GM21515 (cell line): Measurements from ENCODE around the gene WDR77.

ENCODE experiments used
- ATAC-seq: cut with Tn5 transposase; IDR thresholded peaks from one replicate; pipeline ENCODE4 v1.9.1; 2021; ENCODE audit not compliant: unreplicated experiment

The WDR77 gene

DNA sequence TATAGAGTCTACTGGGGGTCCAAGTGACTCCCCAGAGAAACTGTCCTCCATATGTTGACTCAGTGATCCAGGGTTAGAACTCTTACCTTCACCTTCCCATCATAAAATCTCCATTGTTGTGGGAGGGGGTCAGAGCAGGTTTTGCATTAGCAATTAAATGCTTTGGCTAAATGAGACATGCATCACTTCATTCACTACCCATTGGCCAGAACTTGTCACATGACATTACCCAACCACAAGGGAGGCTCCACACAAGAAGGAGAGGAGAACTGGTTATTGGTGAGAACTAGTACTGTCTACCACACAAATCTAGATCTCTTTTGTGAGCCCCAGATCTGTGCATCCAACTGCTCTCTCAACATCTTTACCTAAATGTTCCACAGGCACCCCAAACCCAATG is 20.5 kb upstream of the WDR77 start:
- ATAC-seq: no peak

DNA sequence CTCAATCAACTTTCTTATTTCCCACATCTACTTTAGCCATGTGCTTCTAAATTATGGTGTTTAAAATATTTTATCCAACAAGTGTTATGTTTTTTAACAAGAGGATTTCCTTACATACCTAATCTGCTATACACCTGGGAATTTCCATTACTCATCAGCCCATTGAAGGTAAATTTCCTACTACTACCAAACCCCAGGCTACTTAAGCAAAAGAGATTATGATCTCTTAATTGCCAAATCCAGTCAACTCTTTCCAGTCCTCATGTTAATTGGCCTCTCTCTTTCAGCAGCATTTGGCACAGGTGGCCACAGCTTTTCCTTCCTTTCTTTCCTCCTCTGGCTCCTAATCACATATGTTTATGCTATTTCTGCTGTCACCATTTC is 19.7 kb upstream of the WDR77 start:
- no peak for ATAC-seq

DNA sequence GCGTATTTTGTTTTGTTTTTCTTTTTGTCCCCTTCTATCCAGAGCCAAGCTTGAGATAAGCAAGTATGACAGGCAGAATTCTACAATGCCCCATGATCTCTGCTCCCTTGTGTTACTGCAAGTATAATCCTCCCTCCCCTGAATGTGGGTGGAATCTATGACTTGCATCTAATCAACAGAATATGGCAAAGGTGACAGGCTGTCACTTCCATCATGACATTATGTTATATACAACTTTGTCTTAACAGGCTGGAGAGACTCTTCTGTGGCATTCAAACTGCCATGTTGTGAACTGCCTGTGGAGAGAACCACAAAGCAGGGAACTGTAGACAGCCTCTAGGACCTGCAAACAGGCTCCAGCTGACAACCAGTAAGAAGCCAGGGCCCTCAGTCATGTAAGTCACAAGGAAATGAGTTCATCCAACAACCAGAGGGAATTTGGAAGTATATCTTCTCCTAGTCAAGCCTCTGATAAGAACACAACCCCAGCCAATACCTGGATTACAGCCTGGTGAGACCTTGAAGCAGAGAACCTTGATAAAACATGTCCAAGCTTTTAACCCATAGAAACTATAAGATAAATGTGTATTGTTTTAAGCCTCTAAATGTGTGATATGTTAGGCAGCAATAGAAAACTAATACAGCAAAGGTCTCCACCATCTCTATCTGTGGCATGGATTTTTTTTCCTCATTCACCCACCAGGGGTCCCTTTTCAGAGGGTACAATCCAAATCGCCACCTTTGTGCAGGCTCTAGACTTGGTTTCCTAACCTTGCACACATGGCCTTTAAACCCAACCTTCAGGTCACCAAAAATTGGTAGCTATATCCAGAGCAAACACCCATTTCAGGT is 19.0 kb upstream of the WDR77 start:
- ATAC-seq: no peak

DNA sequence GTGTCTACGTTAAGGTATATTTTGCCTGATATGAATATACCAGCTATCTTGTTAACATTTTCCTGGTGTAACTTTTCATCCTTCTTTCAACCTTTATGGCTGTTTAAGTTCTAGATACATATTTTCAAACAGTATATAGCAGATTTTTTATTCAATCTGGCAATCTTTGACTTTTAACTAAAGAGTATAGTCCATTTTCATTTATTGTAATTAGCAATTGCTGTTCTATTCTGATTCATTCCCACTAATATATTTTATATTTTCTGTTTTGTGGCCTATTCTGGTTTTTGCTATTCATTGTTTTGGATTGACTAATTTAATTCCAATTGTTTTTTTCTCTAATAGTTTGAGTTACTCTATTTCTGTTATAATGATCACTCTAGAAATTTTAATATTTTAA is 17.4 kb upstream of the WDR77 start:
- no peak for ATAC-seq

DNA sequence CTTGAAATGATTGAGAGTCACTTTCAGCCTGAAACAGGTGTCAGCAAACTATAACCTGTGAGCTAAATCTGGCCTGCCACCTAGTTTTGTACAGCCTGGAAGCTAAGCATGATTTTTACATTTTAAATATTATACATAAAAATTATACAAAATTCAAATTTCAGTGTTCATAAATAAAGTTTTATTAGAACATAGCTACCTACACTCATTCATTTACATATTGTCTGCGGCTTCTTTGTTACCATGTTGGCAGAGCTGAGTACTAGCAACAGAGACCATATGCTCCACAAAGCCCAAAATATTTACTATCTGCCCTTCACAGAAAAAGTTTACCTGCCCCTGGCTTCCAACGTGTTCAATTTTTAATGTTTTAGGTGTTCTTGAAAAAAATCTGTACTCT is 16.7 kb upstream of the WDR77 start:
- no peak for ATAC-seq

DNA sequence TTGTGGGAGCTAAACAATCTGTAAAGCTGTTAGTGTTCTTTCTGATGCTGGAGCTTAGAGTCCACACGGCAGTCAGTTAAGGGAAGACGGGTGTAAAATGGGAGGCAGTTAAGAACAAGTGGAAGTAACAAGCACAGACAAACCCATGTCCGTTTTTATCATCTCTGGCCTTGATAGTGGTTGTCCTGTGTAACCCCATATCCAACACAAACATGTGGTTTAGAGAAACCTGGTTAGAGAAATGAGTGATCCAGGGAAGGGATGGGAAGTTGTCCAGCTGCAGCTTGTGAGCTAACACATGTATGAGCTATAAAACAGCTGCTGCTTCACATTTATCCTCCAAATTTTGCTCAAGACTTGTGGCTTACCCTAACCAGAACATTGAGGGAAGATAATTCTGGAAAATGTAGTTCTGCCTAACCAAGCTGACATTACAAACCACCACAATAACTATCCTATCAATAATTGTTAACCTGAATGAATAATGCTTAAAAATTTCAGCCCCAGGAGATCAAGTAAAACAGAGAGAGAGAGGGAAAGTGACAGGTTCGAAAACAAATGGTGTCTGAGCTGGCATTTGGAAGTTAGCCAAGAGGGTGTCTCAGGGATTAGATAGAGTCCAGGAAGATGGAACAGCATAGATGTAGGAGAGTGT is 14.1 kb upstream of the WDR77 start:
- no peak for ATAC-seq

DNA sequence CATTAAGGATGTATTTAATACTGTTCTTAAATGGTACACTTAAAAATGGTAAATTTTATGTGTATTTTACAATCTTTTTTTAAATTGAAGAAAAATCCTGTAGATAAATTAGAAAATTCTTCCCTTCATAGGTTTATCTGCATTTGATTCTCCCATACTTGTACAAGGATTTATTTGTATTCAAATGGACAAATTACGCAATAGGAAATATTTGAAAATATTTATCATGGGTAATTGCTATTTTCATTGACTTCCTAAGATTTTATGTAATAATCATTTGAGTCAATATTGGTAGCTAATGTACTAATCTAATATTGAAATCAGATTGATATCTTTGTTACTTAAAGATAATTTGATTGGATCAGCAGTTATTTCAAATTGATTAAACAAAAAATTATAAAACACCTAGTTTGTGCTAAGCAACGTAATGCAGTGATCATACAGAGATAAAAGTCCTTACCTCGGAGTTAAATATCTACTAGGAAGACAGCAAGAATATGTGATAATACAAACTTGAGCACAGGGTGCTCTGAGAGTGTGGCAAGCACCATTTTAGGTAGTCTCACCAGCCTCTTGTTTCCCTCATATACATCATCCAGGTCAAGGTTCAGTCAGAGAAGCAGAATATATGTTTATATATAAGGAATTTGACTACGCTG is 13.4 kb upstream of the WDR77 start:
- no peak for ATAC-seq

DNA sequence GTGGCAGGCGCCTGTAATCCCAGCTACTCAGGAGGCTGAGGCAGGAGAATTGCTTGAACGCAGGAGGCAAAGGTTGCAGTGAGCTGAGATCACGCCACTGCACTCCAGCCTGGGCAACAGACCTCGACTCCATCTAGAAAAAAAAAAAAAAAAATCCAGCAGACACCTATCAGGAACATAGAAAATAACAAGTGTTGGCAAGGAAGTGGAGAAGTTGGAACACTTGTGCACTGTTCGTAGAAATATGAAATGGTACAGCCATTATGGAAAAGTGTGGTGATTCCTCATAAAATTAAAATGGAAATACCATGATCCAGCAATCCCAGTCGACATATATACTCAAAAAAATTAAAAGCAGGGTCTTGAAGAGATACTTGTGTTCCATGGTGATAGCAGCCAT is 12.7 kb upstream of the WDR77 start:
- no peak for ATAC-seq

DNA sequence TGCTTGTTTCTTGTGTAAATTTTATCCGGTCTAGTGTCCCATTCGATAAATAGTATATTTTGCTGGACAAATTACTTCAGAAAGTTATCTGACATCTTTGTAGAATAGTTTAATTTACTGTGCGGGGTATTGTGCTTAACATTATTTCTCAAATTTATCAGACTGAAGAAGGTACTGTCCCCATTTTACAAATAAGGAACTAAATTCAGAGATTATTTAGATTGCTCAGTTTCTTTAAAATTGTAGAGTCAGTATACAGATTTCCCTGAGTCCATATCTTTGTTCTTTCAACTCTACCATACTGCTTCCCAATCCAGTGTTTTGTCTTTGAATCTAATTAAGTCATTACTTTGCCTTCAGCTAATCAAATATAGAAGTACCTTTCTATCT is 6.6 kb upstream of the WDR77 start:
- ATAC-seq: no peak

DNA sequence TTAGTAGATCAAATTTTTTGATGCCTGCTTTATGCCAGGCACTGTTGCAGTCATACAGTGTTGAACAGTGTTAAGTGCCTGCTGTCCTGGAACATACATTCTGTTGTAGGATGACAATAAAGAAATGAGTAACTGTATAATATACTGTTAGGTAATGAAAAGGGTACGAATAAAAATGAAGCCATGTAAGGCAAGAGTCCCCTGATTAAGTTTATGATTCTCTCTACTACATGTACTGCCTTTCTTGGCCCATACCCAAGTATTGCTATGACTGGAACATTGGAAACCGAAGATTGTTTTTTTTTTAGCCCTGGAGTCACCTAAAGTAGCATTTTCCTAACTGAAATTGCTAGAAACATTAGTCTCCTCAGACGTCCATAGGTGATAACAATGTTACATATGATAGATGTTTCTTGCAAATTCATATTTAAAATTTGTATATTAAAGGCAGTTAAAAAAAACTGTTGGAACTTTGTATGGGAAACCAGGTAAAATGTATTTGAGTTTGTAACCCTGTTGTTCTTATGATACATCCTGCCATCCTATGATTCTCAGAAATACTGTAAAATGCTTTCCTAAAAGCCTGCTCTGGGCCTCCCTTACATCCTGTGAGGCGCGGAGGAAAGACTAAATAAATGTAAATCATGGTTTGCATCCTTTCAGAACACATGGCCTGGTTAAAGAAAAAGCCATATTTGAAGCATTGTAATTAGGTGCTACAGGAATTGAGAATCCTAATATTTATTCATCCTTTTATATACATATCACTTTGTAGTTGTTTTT is 6.0 kb upstream of the WDR77 start:
- ATAC-seq: no peak

DNA sequence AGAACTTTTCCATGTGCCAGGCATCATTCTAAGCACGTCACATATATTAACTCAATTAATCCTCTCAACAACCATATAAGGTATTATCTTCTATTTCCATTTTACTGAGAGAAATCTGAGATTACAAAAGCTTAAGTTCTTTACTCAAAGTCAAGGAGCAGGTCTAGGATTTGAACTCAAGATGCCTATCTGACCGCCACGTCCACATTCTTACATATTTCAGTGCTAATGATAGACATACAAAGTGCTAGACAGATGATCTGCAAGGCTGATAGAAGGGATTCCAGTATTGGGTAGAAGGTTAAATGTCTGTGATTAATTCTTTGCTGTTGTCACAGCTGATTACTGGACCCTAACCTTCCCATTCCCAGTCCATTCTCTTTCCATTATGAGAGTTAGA is 4.7 kb upstream of the WDR77 start:
- ATAC-seq: no peak

DNA sequence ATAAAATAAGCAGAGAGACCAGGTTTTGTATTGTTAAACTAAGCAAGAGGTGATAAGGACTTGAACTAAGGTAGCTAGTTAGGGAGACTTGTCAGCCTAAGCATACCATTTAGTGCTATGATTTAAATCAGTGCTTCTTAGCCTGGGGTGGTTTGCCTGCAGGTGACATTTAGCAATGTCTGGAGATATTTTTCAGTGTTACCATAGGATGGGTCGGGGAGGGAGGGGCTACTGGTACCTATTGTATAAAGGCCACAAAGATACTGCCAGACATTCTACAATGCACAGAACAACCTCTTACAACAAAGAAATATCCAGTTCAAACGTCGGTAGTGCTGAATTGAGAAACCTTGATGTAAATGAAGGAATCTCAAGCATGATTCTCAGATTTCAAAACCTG is 3.5 kb upstream of the WDR77 start:
- ATAC-seq: no peak

DNA sequence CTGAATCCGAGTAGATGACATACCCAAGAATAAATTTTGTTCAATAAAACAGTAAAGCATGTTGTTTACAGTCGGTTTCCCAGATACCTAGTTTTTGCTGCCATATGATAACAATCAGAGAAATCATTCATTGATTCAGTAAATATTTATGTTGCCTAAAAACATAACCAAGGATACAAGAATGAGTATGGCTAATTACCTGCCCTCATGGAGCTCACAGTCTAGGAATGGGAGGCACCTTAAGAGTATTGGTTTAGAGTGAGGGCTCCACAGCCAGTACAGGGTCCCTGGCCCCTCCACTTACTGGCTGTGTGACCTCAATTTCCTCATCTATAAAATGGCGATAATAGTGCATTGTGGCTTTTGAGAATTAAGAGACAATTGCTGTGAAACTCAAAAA is 1.1 kb upstream of the WDR77 start:
- ATAC-seq: no peak

DNA sequence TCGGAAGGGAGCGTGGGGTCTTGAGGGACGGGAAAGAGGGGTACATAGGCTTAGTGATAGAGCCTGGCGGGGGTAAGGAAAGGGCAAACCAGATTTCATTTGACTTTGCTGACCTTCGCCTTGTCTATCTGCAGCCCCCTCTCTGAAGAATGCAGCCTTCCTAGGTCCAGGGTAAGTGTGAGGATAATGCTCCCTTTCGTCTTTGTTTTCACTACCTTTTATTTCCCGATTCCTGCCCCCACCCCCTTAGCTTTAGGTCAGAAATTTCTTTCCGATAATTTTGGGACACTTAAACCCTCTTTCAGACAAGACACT is 604 bp upstream of the WDR77 start:
- ATAC-seq: no peak

DNA sequence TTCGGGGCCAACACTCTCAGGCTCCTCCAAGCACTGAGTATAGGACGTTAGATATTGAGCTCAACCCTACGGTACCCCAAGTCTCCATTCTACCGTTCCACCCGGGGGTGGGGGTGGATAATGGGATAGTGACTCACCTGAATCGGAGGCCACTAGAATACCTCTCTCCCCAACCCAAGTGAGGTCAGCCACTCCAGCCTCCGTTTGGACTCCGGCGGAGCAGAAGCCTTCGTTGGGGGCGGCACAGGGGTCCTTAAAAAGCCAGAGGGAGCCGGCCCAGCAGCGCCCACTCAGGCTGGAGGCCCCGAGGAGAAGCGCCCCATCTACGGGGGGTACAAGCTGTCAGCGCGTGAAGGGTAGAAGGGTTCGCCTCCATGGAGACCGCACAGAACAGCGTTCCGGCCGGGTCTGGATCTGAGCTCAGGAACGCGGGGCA is 556 bp downstream of the WDR77 start:
- peak; percentile 9 for ATAC-seq

DNA sequence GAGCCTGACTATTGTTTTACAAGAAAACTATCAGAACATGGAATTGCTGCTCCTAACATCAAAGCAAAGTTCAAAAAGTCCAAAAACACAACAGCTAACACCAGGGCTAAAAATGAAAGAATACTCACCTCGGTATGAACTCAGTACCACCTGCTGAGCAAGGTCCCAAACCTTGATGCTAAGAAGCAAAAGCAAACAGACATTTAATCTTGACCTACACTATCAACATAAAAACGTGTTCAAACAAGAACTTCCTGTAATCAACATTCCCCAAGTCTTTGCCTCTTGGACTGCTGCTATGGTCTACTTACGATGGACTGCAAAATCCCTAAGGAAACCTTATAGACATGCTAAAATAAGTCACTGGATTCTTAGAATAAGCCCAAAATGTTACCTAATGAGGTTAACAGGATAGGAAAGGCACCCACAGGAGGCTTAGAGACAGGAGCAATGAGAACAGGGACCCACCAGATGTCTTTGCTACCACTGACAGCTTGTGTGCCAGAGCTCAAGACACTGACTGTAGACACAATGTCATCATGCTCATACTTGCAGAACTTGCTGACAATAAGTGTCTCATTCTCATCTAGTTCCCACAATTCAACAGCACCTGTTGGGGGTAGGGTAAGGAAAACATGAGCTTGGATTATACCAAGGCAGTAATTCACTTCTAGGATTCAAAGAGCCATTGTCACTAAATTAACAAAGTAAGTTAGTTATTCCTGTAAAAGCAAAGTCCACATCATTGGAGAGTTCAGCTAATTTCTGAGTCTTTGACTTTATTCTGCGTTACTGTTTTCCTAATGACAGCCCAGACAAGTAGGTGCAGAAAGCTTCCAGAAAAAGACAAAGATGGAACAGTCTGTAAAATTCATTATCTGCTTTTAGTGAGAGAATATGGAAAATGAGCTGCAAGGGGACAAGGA is 1.8 kb downstream of the WDR77 start:
- ATAC-seq: no peak

DNA sequence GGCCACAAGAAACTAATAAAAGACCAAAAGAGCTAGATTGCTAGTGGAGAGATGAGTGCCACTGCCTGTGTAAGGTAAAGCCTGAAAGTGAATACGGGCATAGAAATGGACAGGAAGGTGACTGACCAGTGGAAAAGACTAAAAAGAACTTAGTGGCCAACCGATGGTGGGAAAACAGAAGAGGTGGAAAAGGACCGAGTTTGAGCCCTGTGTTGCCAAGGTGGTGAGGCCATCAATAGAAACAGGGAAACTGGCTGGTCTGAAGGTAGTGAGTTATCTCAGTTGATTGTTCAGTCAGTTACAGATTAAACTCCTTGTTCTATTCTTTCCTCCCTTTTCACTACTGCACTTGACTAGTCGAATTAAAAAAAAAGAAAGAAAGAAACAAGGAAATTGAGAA is 2.5 kb downstream of the WDR77 start:
- ATAC-seq: no peak

DNA sequence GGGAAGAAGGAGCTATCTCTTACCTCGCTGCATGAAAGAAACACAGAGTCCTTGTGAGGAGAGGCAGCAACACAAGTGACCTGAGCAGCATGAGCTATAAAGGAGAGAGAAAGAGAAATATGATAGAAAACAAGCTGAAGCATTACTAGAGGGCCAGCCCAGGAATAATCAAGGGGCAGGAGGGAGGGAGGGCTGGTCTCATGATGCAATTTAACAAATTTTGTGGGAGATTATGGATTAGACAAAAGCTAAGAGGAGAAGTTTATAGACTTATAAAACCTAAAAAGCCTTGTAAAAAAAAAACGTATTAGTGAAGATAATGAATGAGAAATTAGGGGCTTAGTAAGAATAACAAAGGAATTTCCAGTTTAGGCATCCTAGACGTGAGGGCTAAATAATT is 5.0 kb downstream of the WDR77 start:
- no peak for ATAC-seq

DNA sequence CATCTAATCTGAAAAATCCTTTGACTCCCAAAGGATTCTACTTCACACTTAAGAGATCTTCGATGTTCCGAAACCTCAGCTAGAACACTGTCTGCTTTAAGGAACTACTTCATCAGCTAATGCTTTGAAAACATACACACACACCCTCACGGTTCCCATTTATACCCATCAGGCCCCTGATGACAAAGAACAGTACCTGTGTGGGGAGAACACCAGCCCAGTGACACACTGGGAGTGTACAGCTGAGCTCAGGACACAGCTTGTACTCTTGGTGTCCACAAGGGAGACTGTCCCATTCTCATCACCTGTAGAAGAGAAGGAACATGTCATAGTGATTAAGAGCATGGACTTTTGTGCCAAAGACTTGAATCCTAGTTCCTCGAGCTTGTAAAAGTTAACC is 6.6 kb downstream of the WDR77 start:
- no peak for ATAC-seq

DNA sequence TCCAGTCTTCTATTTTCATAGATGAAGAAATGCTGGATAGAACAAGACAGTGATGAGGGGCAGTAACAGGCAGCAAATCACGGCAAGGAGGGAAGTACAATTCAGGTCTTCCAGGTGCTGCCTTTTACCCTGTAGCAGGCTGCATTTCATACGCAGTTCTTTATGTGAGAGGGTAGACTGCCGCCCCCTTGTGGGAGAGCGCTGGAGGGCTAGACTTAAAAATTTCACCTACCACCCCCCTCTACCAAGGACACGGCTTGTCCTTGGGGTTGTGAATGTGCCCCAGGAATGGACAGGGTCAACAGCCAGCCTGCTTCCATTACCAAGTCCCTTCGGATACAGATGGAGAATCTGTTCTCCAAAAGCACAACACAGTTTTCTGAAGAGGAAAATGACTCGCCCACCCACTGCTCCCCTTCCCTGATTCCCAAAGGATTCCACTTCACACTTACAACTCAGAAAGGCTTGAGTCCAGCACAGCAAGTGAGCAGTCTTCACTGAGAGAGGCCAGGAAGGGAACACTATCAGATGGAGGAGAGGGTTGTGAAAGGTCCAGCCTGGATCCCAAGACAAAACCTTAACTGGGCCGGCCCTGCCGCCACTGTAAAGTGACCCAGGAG is 7.4 kb downstream of the WDR77 start:
- ATAC-seq: no peak
